GM19193 (cell line): ENCODE data around the gene SPRR1A.

Source experiments
- POLR2A ChIP-seq: IDR thresholded peaks from 4 replicates; pipeline ENCODE4 v1.6.1; 2011; ENCODE audit not compliant: insufficient read depth, insufficient read length; ENCODE audit errors: extremely low read depth

Gene SPRR1A

GRCh38 chr1:152996633-152997400 is 12.9 kb downstream of the SPRR1A start:
- TF ChIP-seq POLR2A = no peak

DNA sequence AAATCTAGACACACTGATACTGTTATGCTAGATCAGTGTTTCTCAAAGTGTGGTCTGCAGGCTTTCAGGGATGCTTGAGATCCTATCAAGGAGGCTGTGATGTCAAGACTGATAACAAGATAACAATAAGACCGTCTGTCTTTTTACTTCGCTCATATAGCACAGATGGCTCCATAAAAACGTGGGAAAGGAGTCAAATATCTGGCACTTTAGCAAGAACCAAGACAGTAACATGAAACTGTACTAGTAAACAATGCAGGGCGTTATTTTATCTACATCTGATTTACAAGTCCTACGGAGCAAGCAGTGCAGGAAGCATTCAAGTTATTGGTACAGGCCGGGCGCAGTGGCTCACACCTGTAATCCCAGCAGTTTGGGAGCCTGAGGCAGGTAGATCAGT is 14.0 kb downstream of the SPRR1A start:
- TF ChIP-seq POLR2A = no peak

DNA sequence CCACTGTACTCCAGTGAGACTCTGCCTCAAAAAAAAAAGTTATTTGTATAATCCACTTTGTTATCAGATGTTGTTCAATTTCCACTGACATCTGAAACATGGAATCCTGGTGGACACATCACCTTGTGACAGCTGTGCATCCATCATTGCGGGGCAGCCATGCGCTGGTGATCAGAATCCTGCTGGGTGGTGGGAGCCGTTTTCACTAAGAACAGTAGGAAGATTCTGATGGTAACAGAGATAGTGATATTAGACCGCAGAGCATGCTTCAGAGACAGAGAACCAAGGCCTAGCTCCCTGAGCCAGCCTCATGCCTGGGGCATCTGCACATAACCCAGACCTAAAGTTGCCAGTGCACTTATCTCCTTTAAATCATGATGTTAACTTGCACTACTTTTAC is 14.6 kb downstream of the SPRR1A start:
- no peak for TF ChIP-seq POLR2A

GRCh38 chr1:152999818-153000217 is 15.9 kb downstream of the SPRR1A start:
- TF ChIP-seq POLR2A = no peak

- TF ChIP-seq POLR2A = no peak
Measured at GRCh38 chr1:153000294-153000693, 16.4 kb downstream of the SPRR1A start.

GRCh38 chr1:153001382-153001781 is 17.5 kb downstream of the SPRR1A start, which contains the start of gene SPRR3:
SPRR3 (plus strand) TSS chr1:153001749; CDS start chr1:153003021, 1,272 bp downstream.
- no peak for TF ChIP-seq POLR2A

- TF ChIP-seq POLR2A = no peak
Measured at GRCh38 chr1:153023109-153023508, 39.2 kb downstream of the SPRR1A start.

- TF ChIP-seq POLR2A = no peak
Measured at GRCh38 chr1:153024413-153024812, 40.5 kb downstream of the SPRR1A start.

DNA sequence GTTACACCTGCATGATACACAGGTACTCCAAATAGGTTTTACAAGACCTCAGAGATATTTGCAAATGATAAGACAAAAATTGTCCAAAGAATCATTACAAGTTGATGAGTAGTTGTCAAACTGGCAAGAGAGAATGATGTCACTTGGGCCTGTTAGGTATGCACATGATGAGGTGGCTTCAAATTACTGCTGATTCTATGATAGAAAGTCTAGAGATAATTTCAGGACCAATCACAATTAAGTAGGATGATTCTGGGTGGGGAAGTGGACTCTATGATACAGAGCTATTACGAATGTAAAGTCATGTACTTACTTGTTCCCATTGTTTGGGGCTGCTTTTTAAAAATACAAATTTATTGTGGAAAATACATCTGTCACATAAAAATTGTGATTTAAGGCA is 41.9 kb downstream of the SPRR1A start:
- TF ChIP-seq POLR2A = no peak

- no peak for TF ChIP-seq POLR2A
Measured at GRCh38 chr1:153028766-153029165, 44.9 kb downstream of the SPRR1A start.

DNA sequence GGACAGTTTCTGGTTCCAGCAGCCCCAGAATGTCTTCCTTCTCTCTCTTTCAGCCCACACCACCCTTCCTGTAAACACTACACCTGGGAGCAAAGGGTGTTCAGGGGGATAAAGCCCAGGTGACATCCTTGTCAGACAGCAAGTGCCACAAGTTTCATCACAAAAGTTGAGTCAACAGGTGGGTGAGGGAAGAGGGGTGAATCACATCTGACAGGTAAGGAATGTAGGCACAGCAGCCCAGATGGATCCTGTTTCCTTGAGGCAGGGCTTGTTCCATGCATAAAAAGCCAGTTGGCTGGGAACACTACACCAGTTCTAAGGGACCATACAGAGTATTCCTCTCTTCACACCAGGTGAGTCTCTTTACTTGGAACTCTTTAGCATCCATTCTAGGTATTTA is 47.0 kb downstream of the SPRR1A start, which contains the start of gene SPRR1B:
Gene SPRR1B, plus strand, starts transcription at position 309 of the 400 bp plus-strand sequence. CDS start 1,143 bp downstream, outside the sequence.
- TF ChIP-seq POLR2A = no peak

DNA sequence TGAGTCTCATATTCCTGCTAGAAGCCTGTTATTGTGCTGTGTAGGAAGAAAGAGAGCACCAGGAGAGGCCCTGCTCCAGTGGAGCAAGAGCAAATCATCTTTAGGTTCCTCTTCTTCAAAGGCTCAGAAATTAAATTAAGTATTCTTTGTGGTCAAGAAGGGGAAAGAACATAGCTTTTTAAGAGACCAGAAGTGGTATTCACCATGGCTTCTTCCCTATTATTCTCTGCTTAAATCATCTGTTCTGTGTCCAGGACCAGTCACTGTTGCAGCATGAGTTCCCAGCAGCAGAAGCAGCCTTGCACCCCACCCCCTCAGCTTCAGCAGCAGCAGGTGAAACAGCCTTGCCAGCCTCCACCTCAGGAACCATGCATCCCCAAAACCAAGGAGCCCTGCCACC is 48.2 kb downstream of the SPRR1A start:
- no peak for TF ChIP-seq POLR2A

DNA sequence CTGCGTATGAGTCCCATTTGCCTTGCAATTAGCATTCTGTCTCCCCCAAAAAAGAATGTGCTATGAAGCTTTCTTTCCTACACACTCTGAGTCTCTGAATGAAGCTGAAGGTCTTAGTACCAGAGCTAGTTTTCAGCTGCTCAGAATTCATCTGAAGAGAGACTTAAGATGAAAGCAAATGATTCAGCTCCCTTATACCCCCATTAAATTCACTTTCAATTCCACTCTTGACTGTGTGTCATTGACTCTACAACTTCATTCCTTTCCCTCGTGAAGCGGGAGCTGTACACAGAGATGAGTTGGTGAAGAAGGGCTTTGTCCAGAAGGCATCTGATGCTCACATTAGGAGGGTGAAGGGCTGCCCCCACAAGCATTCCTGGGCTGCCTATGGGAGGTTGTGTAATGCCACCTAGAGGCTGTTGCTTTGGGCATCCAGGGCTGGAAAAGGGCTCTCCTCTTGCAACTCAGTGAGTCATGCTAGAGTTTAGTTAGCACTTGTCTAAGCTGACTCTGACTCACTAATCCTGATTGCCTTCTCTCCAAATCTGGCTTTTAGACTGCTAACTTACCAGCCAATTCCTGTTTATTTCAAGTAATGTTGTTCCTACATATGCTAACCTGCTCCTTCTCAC is 48.9 kb downstream of the SPRR1A start:
- TF ChIP-seq POLR2A = no peak

DNA sequence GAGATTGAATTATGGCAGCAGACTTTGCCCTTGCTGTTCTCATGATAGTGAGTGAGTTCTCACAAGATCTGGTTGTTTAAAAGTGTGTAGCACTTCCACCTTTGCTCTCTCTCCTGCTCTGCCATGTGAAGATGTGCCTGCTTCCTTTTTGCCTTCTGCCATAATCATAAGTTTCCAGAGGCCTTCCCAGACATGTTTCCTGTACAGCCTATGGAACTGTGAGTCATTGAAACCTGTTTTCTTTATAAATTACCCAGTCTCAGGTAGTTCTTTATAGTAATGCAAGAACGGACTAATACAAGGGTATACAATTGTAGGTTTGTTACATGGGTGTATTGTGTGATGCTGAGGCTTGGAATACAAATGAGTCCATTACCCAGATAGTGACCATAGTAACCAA is 51.3 kb downstream of the SPRR1A start:
- TF ChIP-seq POLR2A = no peak
